ENCODE data around the gene GRAP.

Gene GRAP

GRCh38 chr17:18974407-18975149 lies 72.2 kb downstream of the GRAP start:
- no peak overlapping the region; a peak in 1 of 22 replicates for H3K9ac ChIP-seq
- H3K4me1 ChIP-seq, result peaks cover under 1 to 17% (median 5%) of the 10 kb centered on the region in 10 experiments; a peak in 15 of 20 replicates
- H3K36me3 ChIP-seq, result peaks cover 0 to 44% (median 0%) of the 10 kb centered on the region in 11 experiments; a peak in 5 of 22 replicates

GRCh38 chr17:18971801-18972200 lies 75.0 kb downstream of the GRAP start:
- Histone ChIP-seq H3K4me3 (no peak overlapping the region), H3K9ac (no peak overlapping the region; a peak in 1 of 22 replicates), H3K4me2 (no peak overlapping the region), H3K36me3 (peaks cover 0 to 18% (median 0%) of the 10 kb centered on the region in 11 experiments; a peak in 3 of 22 replicates), H3K27me3 (no peaks in the 10 kb centered on the region), H3K9me3 (replicated peaks in 1 of 11) (no peaks in the 10 kb centered on the region), H4K20me1 (peaks cover 0 to 11% (median 0%) of the 10 kb centered on the region in 11 experiments; a peak in 1 of 22 replicates), H3K4me1 (peaks cover 22 to 38% (median 28%) of the 10 kb centered on the region in 10 experiments), H3K27ac (no peak overlapping the region)
- no peak for TF ChIP-seq Cebpa-rat (IDR thresholded peaks at IDR 0.05)

More at GRCh38 chr17:18974407-18975149, 72.2 kb downstream of the GRAP start:
- H4K20me1 ChIP-seq, result peaks cover 0 to 21% (median 0%) of the 10 kb centered on the region in 11 experiments; a peak in 1 of 22 replicates
- no peaks in the 10 kb centered on the region for H3K9me3 ChIP-seq (replicated peaks in 1 of 11)
- peak overlapping the region in 1 of 11 experiments; percentile 21; a peak in 2 of 22 replicates for H3K4me2 ChIP-seq
- H3K27ac ChIP-seq, result no peak overlapping the region
- TF ChIP-seq Cebpa-rat (IDR thresholded peaks at IDR 0.05), result no peak
- H3K4me3 ChIP-seq, result no peak overlapping the region
- H3K27me3 ChIP-seq, result no peaks in the 10 kb centered on the region

Measured in BLaER1 treated with 17β-estradiol and CSF1 and Interleukin-3, amounts not matched to agents 10 nM and 100 nM (cell line).